IMR-90 (cell line): Measurements from ENCODE around the gene CAB39. TPM values are rescaled to one million over a fixed set of nuclear protein-coding genes. Genes with fewer than 3 reads are reported as not detected.

Experiments
- ATAC-seq: fragments of 200-7000 bp; cut with Tn5 transposase; 2 replicates; pipeline ENCODE4 v1.9.1; 2020; ENCODE audit warnings: low read depth, mild to moderate bottlenecking, moderate library complexity
- BruUV-seq: library from RNA; stranded (reverse); fragments of 400-500 nt; replicated peaks from 2 replicates; lab custom pipeline; 2021; lab: Mats Ljungman, UMichigan
- CTCF ChIA-PET: fragments of 300-600 bp; formaldehyde crosslinking; extraction: SDS; loops from one replicate; lab custom pipeline; 2021; ENCODE audit warnings: antibody characterized with exemption; lab: Yijun Ruan, JAX
- POLR2A ChIA-PET: fragments of 300-600 bp; sonication (Branson Sonifier 250); formaldehyde crosslinking; loops from one replicate; lab custom pipeline; 2022; ENCODE audit warnings: antibody characterized with exemption; ENCODE audit not compliant: unreplicated experiment; lab: Charles Lee
- DNase-seq: peaks from one replicate; pipeline ENCODE4 v3.0.0; 2013
- H2AFZ ChIP-seq: replicated peaks from 2 replicates; pipeline ENCODE3; 2013; ENCODE audit warnings: low read length, mild to moderate bottlenecking; ENCODE audit not compliant: poor library complexity
- H2AK5ac ChIP-seq: 2 replicates; pipeline ENCODE4 v1.6.1; 2013; ENCODE audit warnings: low read depth, low read length, inconsistent platforms
- H2AK9ac ChIP-seq: replicated peaks from 2 replicates; pipeline ENCODE3; 2013; ENCODE audit warnings: mild to moderate bottlenecking, low read depth, low read length, moderate library complexity; ENCODE audit not compliant: poor library complexity
- H2BK120ac ChIP-seq: 2 replicates; pipeline ENCODE4 v1.6.1; 2013; ENCODE audit warnings: low read depth, low read length, inconsistent platforms
- H2BK15ac ChIP-seq: 3 replicates; pipeline ENCODE4 v1.6.1; 2013; ENCODE audit warnings: low read depth, low read length, inconsistent platforms
- H2BK20ac ChIP-seq: 2 replicates; pipeline ENCODE4 v1.6.1; 2013; ENCODE audit warnings: low read depth, mild to moderate bottlenecking, inconsistent platforms, low read length, moderate library complexity
- H2BK5ac ChIP-seq: 2 replicates; pipeline ENCODE4 v1.6.1; 2013; ENCODE audit warnings: mild to moderate bottlenecking, low read depth, low read length, inconsistent platforms; ENCODE audit not compliant: poor library complexity, severe bottlenecking
- H3K14ac ChIP-seq: replicated peaks from 2 replicates; pipeline ENCODE4 v1.6.1; 2013; ENCODE audit warnings: low read depth, low read length, inconsistent platforms
- H3K18ac ChIP-seq: 2 replicates; pipeline ENCODE4 v1.6.1; 2013; ENCODE audit warnings: low read depth, low read length, control low read depth
- H3K23ac ChIP-seq: 2 replicates; pipeline ENCODE4 v1.6.1; 2013; ENCODE audit warnings: low read depth, low read length, inconsistent platforms
- H3K27ac ChIP-seq: 2 replicates; pipeline ENCODE4 v1.5.1; 2013; ENCODE audit warnings: mild to moderate bottlenecking, control low read depth, low read length; ENCODE audit not compliant: insufficient read depth
- H3K27me3 ChIP-seq: 2 replicates; pipeline ENCODE4 v1.6.1; 2013; ENCODE audit warnings: low read length; ENCODE audit not compliant: control insufficient read depth, insufficient read depth
- H3K36me3 ChIP-seq: 2 replicates; pipeline ENCODE4 v1.6.1; 2013; ENCODE audit warnings: low read length, mixed read lengths; ENCODE audit not compliant: control insufficient read depth, insufficient read depth
- H3K4ac ChIP-seq: 2 replicates; pipeline ENCODE4 v1.6.1; 2013; ENCODE audit warnings: low read depth, low read length, inconsistent platforms
- H3K4me1 ChIP-seq: 2 replicates; pipeline ENCODE4 v1.6.1; 2013; ENCODE audit warnings: low read length, mixed read lengths; ENCODE audit not compliant: control insufficient read depth, insufficient read depth
- H3K4me2 ChIP-seq: 2 replicates; pipeline ENCODE4 v1.6.1; 2013; ENCODE audit warnings: low read depth, mild to moderate bottlenecking, control low read depth, low read length, moderate library complexity
- H3K4me3 ChIP-seq: 2 replicates; pipeline ENCODE4 v1.5.1; 2013; ENCODE audit warnings: low read depth, mild to moderate bottlenecking, control low read depth, low read length, moderate library complexity; ENCODE audit not compliant: insufficient read depth
- H3K56ac ChIP-seq: 2 replicates; pipeline ENCODE4 v1.6.1; 2013; ENCODE audit warnings: low read length, inconsistent platforms; ENCODE audit not compliant: insufficient read depth; ENCODE audit errors: extremely low read depth
- H3K79me1 ChIP-seq, 2 experiments: 2 replicates each; pipeline ENCODE4 v1.6.1; 2013; ENCODE audit warnings: low read length in 2 of 2, inconsistent platforms in 1 of 2, low read depth in 1 of 2
- H3K9ac ChIP-seq: 2 replicates; pipeline ENCODE4 v1.6.1; 2013; ENCODE audit warnings: low read depth, low read length, control low read depth
- H3K9me1 ChIP-seq: 2 replicates; pipeline ENCODE4 v1.6.1; 2013; ENCODE audit warnings: low read length, inconsistent platforms; ENCODE audit not compliant: insufficient read depth
- H3K9me3 ChIP-seq: 2 replicates; pipeline ENCODE4 v1.6.1; 2013; ENCODE audit warnings: low read length; ENCODE audit not compliant: control insufficient read depth, insufficient read depth
- H4K20me1 ChIP-seq: 2 replicates; pipeline ENCODE4 v1.6.1; 2013; ENCODE audit warnings: low read length, inconsistent platforms; ENCODE audit not compliant: insufficient read depth
- H4K5ac ChIP-seq: 2 replicates; pipeline ENCODE4 v1.6.1; 2013; ENCODE audit warnings: mild to moderate bottlenecking, low read depth, low read length, control low read depth
- H4K8ac ChIP-seq, 2 experiments: 2 replicates each; pipeline ENCODE4 v1.6.1; 2013; ENCODE audit warnings: low read depth in 2 of 2, low read length in 2 of 2, control low read depth in 1 of 2, inconsistent platforms in 1 of 2
- H4K91ac ChIP-seq: 2 replicates; pipeline ENCODE4 v1.6.1; 2013; ENCODE audit warnings: low read depth, low read length, inconsistent platforms; ENCODE audit not compliant: insufficient read depth
- BHLHE40 ChIP-seq: fragments of 150-350 bp; IDR thresholded peaks from 2 replicates; pipeline ENCODE4 v1.6.1; 2016; ENCODE audit warnings: mild to moderate bottlenecking, low read depth, low read length
- CEBPB ChIP-seq: IDR thresholded peaks from 2 replicates; pipeline ENCODE4 v1.6.1; 2012; ENCODE audit warnings: low read depth, low read length, improper control_type of control experiment
- FOS ChIP-seq: fragments of 150-350 bp; IDR thresholded peaks from 2 replicates; pipeline ENCODE4 v1.6.1; 2016; ENCODE audit warnings: low read depth, low read length
- MAFK ChIP-seq: IDR thresholded peaks from 2 replicates; pipeline ENCODE4 v1.6.1; 2012; ENCODE audit warnings: low read depth, low read length, improper control_type of control experiment
- NFE2L2 ChIP-seq: fragments of 150-350 bp; IDR thresholded peaks from 2 replicates; pipeline ENCODE4 v1.6.1; 2016; ENCODE audit warnings: low read depth, mild to moderate bottlenecking, low read length
- RCOR1 ChIP-seq: IDR thresholded peaks from 2 replicates; pipeline ENCODE4 v1.6.1; 2012; ENCODE audit warnings: mild to moderate bottlenecking, low read length, improper control_type of control experiment; ENCODE audit not compliant: insufficient replicate concordance
- SMC3 ChIP-seq: fragments of 150-350 bp; IDR thresholded peaks from 2 replicates; pipeline ENCODE4 v1.6.1; 2016; ENCODE audit warnings: low read depth, mild to moderate bottlenecking, antibody characterized with exemption, low read length, moderate library complexity
- WGBS, 2 experiments: methylation state at CpG; one replicate each; pipeline versions ENCODE4 v1.1.5 to v1.1.7; 2013; ENCODE audit warnings: missing lambda C conversion rate in 2 of 2; ENCODE audit not compliant: insufficient read length in 1 of 2; ENCODE audit errors: extremely low coverage in 2 of 2; 5-methylcytosine and 5-hydroxymethylcytosine counted together
- dilution Hi-C: fragments of 300-500 bp; cut with HindIII; formaldehyde crosslinking; loops from one replicate; pipeline ENCODE4 v1.14.3; 2018; ENCODE audit warnings: low sequenced_read_pairs; ENCODE audit not compliant: unreplicated experiment
- in situ Hi-C: fragments of 300-500 bp; cut with MboI; formaldehyde crosslinking; loops from 3 replicates; pipeline ENCODE4 v1.14.3; 2019; ENCODE audit warnings: low sequenced_read_pairs, inconsistent platforms, mixed read lengths
- intact Hi-C: fragments of 100-400 bp; cut with micrococcal nuclease; formaldehyde crosslinking; loops from 2 replicates; pipeline ENCODE4 v1.10.0; 2022
- polyA plus RNA-seq, 3 experiments: library from polyadenylated mRNA; depleted of rRNA; stranded (reverse); fragments of >200 nt; gene quantifications; 2 replicates each; pipeline ENCODE4 v1.2.3, GENCODE V29; 2012; ENCODE audit warnings: low replicate concordance in 1 of 3
- total RNA-seq: library from RNA; depleted of rRNA; stranded (reverse); fragments of >200 nt; gene quantifications from 2 replicates; pipeline ENCODE4 v1.2.3, GENCODE V29; 2012
- TF ChIP-seq, protein P1 (sequence below): conservative IDR thresholded peaks from 2 replicates; pipeline ENCODE4 v1.5.1; 2012; ENCODE audit warnings: mild to moderate bottlenecking, low read depth, low read length, improper control_type of control experiment
- TF ChIP-seq, protein P2 (sequence below): fragments of 150-350 bp; IDR thresholded peaks from 2 replicates; pipeline ENCODE4 v1.6.1; 2017; ENCODE audit warnings: mild to moderate bottlenecking, antibody characterized with exemption, low read length, low read depth

Gene CAB39
- total and polyA plus RNA-seq, 2 of the 4 experiments (the other 2 are of a cell fraction), result 38.2 to 71.7 TPM

DNA sequence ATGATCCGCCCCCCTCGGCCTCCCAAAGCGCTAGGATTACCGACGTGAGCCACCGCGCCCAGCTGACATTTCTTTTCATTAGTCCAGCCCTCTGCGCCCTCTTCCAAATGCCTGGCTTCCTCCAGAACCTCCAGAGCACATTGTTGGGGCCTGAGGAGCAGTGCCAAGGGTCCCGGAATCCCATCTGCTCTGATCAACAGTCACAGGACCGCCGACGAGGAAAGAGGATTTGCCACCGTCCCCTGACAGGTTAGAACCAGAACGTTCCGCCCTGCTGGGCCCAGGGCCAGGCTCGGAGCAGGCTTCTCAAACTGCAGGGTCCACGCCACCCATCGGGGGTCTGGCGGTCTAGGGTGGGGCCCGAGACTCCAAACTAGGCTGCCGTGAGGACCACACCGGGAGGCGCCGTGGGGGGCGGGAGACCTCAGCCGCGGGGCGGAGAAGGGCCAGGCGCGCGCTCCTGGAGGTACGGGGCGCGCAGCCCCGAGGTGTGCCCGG lies 115.2 kb downstream of the CAB39 start:
- in situ Hi-C loops (no loop called here), intact Hi-C loops (no loop called here)
- no TSS peak for BruUV-seq

More for the DNA sequence above, 115.2 kb downstream of the CAB39 start:
- no peaks in the 10 kb centered on the region for H3K79me1 ChIP-seq
- no peak overlapping the region; the same call in 1 of the 2 replicates for H3K4me2 ChIP-seq
- no peak overlapping the region for H3K56ac ChIP-seq
- peaks cover 6% of the 10 kb centered on the region for H3K9me3 ChIP-seq
- POLR2A ChIA-PET, result no interaction called here
- peaks cover 34% of the 10 kb centered on the region for H3K27me3 ChIP-seq
- DNase-seq, result no peak
- H2AK5ac ChIP-seq, result no peak overlapping the region
- TF ChIP-seq RCOR1 (no peak), BHLHE40 (no peak), NFE2L2 (no peak), FOS (no peak), MAFK (no peak), CEBPB (no peak), SMC3 (no peak)
- TF ChIP-seq, protein P1, sequence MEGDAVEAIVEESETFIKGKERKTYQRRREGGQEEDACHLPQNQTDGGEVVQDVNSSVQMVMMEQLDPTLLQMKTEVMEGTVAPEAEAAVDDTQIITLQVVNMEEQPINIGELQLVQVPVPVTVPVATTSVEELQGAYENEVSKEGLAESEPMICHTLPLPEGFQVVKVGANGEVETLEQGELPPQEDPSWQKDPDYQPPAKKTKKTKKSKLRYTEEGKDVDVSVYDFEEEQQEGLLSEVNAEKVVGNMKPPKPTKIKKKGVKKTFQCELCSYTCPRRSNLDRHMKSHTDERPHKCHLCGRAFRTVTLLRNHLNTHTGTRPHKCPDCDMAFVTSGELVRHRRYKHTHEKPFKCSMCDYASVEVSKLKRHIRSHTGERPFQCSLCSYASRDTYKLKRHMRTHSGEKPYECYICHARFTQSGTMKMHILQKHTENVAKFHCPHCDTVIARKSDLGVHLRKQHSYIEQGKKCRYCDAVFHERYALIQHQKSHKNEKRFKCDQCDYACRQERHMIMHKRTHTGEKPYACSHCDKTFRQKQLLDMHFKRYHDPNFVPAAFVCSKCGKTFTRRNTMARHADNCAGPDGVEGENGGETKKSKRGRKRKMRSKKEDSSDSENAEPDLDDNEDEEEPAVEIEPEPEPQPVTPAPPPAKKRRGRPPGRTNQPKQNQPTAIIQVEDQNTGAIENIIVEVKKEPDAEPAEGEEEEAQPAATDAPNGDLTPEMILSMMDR, result no peak
- TF ChIP-seq, protein P2, sequence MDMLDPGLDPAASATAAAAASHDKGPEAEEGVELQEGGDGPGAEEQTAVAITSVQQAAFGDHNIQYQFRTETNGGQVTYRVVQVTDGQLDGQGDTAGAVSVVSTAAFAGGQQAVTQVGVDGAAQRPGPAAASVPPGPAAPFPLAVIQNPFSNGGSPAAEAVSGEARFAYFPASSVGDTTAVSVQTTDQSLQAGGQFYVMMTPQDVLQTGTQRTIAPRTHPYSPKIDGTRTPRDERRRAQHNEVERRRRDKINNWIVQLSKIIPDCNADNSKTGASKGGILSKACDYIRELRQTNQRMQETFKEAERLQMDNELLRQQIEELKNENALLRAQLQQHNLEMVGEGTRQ, result no peak
- no peak overlapping the region for H2BK5ac ChIP-seq
- H2BK15ac ChIP-seq, result no peak overlapping the region
- CTCF ChIA-PET, result no interaction called here
- no peak for ATAC-seq
- no peaks in the 10 kb centered on the region for H3K36me3 ChIP-seq
- peak overlapping the region; percentile 80 for H2AFZ ChIP-seq
- no peak overlapping the region for H3K27ac ChIP-seq
- no peak overlapping the region for H2AK9ac ChIP-seq
- H2BK20ac ChIP-seq, result no peak overlapping the region
- WGBS, 2 experiments, result 40% methylated on average over 29 of the region's 36 CpGs; no CpG with 5 or more reads in 1 of the 2 experiments
- no peak overlapping the region for H4K8ac ChIP-seq
- H4K20me1 ChIP-seq, result no peaks in the 10 kb centered on the region
- H3K9ac ChIP-seq, result no peak overlapping the region
- no peaks in the 10 kb centered on the region for H3K4me1 ChIP-seq
- no peak overlapping the region for H3K4me3 ChIP-seq
- no peak overlapping the region for H3K4ac ChIP-seq
- dilution Hi-C loops, result no loop called here
- no peaks in the 10 kb centered on the region for H3K9me1 ChIP-seq
- H3K18ac ChIP-seq, result no peak overlapping the region
- H2BK120ac ChIP-seq, result no peak overlapping the region
- no peak overlapping the region for H3K14ac ChIP-seq
- no peak overlapping the region for H4K91ac ChIP-seq
- H3K23ac ChIP-seq, result no peak overlapping the region
- H4K5ac ChIP-seq, result no peak overlapping the region
